Measurements from ENCODE around the gene ADAMTS8. TPM values are rescaled to one million over a fixed set of nuclear protein-coding genes. Genes with fewer than 3 reads are reported as not detected.

ADAMTS8 gene
- polyA plus RNA-seq, 1 donor (not counting 4 experiments of a cell fraction or from before 2014, with no cell fraction given) = not detected

DNA sequence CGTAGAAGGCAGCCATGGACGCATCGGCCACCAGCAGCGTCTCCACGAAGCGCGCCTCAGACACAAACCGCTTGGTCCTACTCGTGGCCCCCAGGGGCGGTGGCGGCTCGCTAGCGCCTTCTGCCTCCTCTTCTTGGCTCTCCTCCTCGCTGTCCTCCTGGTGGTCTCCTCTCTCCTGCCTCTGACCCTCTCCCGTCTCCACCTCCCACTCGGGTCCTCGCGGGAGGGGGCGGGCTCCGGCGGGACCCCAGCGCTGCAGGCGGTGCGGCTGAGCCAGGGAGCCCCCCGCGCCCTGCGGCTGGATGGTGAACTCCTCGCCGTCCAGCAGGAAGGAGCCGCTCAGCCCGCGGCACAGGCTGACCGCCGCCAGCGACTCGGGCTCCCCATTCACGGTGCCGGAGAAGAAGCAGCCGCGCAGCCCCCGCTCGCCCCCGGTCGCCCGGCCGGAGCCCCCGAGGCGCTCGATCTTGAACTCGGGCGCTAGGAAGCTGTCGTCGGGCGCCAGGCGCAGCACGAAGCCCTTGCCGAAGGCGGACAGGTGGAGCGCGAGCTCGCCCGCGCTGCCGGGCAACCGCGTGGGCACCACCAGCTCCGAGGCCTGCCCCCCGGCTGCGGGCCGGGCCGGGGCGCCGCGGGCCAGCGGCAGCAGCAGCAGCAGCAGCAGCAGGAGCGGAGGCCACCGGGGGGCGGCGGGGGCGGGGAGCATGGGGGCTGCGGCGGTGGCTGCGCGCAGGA is 661 bp downstream of the ADAMTS8 start:
- no peak overlapping the region for H3K27ac ChIP-seq (ENCODE audit: control insufficient read depth, insufficient read depth, low read length)
- H3K9me3 ChIP-seq (ENCODE audit: control insufficient read depth, low read depth, low read length) = no peaks in the 10 kb centered on the region
- dilution Hi-C loops (cut with MboI; ENCODE audit: extremely low pct_ligation_motif_present, low sequenced_read_pairs) = no loop called here
- no peak for DNase-seq (ENCODE audit: low read depth, low spot score)
- no peaks in the 10 kb centered on the region for H3K9me1 ChIP-seq (ENCODE audit: control insufficient read depth, extremely low read depth, insufficient read depth, low read length)
- no peak overlapping the region for H2AFZ ChIP-seq (ENCODE audit: control insufficient read depth, low read length)
- H3K4me3 ChIP-seq (ENCODE audit: control insufficient read depth in 2 of 3, extremely low read depth in 1 of 3, insufficient read depth in 2 of 3, low read depth in 1 of 3, low read length in 3 of 3) = peak overlapping the region in 1 of 3 experiments; percentile 14
- peak overlapping the region; percentile 41 for H3K4me2 ChIP-seq (ENCODE audit: control insufficient read depth, extremely low read depth, insufficient read depth, low read depth, low read length)
- H3K36me3 ChIP-seq (ENCODE audit: control insufficient read depth in 2 of 2, extremely low read depth in 1 of 2, insufficient read depth in 2 of 2, low read length in 2 of 2) = no peaks in the 10 kb centered on the region
- H3K27me3 ChIP-seq (ENCODE audit: control insufficient read depth, extremely low read depth, insufficient read depth, low read length) = peaks cover 74% of the 10 kb centered on the region
- no peaks in the 10 kb centered on the region for H3K79me2 ChIP-seq (ENCODE audit: control insufficient read depth, insufficient read depth, low read length)
- no peaks in the 10 kb centered on the region for H4K20me1 ChIP-seq (ENCODE audit: control insufficient read depth, extremely low read depth, insufficient read depth, low read length)
- FAIRE-seq = no peak
- H3K9ac ChIP-seq (ENCODE audit: control insufficient read depth, extremely low read depth, insufficient read depth, low read length) = no peak overlapping the region
- H3K4me1 ChIP-seq (ENCODE audit: control insufficient read depth, extremely low read depth, insufficient read depth, low read length) = no peaks in the 10 kb centered on the region
- peak; percentile 99 for TF ChIP-seq EZH2 (IDR thresholded peaks at IDR 0.05; ENCODE audit: low read length)
- TF ChIP-seq, protein P1, sequence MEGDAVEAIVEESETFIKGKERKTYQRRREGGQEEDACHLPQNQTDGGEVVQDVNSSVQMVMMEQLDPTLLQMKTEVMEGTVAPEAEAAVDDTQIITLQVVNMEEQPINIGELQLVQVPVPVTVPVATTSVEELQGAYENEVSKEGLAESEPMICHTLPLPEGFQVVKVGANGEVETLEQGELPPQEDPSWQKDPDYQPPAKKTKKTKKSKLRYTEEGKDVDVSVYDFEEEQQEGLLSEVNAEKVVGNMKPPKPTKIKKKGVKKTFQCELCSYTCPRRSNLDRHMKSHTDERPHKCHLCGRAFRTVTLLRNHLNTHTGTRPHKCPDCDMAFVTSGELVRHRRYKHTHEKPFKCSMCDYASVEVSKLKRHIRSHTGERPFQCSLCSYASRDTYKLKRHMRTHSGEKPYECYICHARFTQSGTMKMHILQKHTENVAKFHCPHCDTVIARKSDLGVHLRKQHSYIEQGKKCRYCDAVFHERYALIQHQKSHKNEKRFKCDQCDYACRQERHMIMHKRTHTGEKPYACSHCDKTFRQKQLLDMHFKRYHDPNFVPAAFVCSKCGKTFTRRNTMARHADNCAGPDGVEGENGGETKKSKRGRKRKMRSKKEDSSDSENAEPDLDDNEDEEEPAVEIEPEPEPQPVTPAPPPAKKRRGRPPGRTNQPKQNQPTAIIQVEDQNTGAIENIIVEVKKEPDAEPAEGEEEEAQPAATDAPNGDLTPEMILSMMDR (optimal IDR thresholded peaks at IDR 0.05 in 1 of 3, IDR thresholded peaks at IDR 0.05 in 1 of 3, conservative IDR thresholded peaks at IDR 0.05 in 1 of 3; ENCODE audit: extremely low read depth in 1 of 3, insufficient read depth in 2 of 3, low read length in 3 of 3) = peak in 1 of 3 experiments; percentile 33

DNA sequence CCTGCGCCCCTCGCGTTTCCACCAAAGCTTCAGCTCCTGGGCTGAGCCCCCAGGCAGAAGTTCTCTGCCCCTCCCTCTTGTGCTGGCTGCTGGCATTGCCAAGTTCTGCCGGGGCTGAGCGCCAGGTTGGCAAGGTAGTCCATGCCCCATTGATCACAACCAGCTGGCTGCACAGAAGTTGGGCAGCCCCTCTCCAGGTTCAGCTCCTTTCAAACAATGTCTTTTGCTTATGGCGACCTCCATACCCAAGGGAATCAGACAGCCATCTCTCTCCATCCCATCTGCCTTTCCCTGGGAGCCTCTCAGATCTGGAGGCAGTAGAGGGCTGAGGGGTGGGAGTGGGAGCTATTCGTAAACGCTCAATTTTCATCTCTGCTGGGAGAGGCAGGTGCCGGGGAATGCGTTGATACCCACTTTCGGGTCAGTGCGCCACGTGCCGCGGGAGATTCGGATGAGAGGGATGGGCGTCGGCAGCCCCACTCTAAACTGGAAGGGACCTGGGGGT is 1.5 kb downstream of the ADAMTS8 start:
- no peak overlapping the region for H3K9ac ChIP-seq (ENCODE audit: control insufficient read depth, extremely low read depth, insufficient read depth, low read length)
- no peak overlapping the region for H3K27ac ChIP-seq (ENCODE audit: control insufficient read depth, insufficient read depth, low read length)
- dilution Hi-C loops (cut with MboI; ENCODE audit: extremely low pct_ligation_motif_present, low sequenced_read_pairs) = no loop called here
- peaks cover 74% of the 10 kb centered on the region for H3K27me3 ChIP-seq (ENCODE audit: control insufficient read depth, extremely low read depth, insufficient read depth, low read length)
- no peaks in the 10 kb centered on the region for H3K9me3 ChIP-seq (ENCODE audit: control insufficient read depth, low read depth, low read length)
- no peak overlapping the region for H3K4me2 ChIP-seq (ENCODE audit: control insufficient read depth, extremely low read depth, insufficient read depth, low read depth, low read length)
- no peaks in the 10 kb centered on the region for H3K4me1 ChIP-seq (ENCODE audit: control insufficient read depth, extremely low read depth, insufficient read depth, low read length)
- H2AFZ ChIP-seq (ENCODE audit: control insufficient read depth, low read length) = no peak overlapping the region
- H3K9me1 ChIP-seq (ENCODE audit: control insufficient read depth, extremely low read depth, insufficient read depth, low read length) = no peaks in the 10 kb centered on the region
- H3K4me3 ChIP-seq (ENCODE audit: control insufficient read depth in 2 of 3, extremely low read depth in 1 of 3, insufficient read depth in 2 of 3, low read depth in 1 of 3, low read length in 3 of 3) = no peak overlapping the region
- no peak for TF ChIP-seq EZH2 (IDR thresholded peaks at IDR 0.05; ENCODE audit: low read length)
- TF ChIP-seq, protein P1 (optimal IDR thresholded peaks at IDR 0.05 in 1 of 3, IDR thresholded peaks at IDR 0.05 in 1 of 3, conservative IDR thresholded peaks at IDR 0.05 in 1 of 3; ENCODE audit: extremely low read depth in 1 of 3, insufficient read depth in 2 of 3, low read length in 3 of 3) = no peak
- no peaks in the 10 kb centered on the region for H3K36me3 ChIP-seq (ENCODE audit: control insufficient read depth in 2 of 2, extremely low read depth in 1 of 2, insufficient read depth in 2 of 2, low read length in 2 of 2)
- DNase-seq (ENCODE audit: low read depth, low spot score) (no peak), FAIRE-seq (no peak)
- H4K20me1 ChIP-seq (ENCODE audit: control insufficient read depth, extremely low read depth, insufficient read depth, low read length) = no peaks in the 10 kb centered on the region
- no peaks in the 10 kb centered on the region for H3K79me2 ChIP-seq (ENCODE audit: control insufficient read depth, insufficient read depth, low read length)
